GM21381 (cell line): ENCODE results near the gene ACAP2.
"Not testable (repeated sequence)": the region's sequence is repeated elsewhere in the genome, so short reads cannot be mapped to it uniquely, and the experiment has no call there.

ENCODE experiments used
- ATAC-seq: cut with Tn5 transposase; IDR thresholded peaks from one replicate; pipeline ENCODE4 v1.9.1; 2021; ENCODE audit warnings: mild to moderate bottlenecking, moderate library complexity; ENCODE audit not compliant: unreplicated experiment

ACAP2 gene

DNA sequence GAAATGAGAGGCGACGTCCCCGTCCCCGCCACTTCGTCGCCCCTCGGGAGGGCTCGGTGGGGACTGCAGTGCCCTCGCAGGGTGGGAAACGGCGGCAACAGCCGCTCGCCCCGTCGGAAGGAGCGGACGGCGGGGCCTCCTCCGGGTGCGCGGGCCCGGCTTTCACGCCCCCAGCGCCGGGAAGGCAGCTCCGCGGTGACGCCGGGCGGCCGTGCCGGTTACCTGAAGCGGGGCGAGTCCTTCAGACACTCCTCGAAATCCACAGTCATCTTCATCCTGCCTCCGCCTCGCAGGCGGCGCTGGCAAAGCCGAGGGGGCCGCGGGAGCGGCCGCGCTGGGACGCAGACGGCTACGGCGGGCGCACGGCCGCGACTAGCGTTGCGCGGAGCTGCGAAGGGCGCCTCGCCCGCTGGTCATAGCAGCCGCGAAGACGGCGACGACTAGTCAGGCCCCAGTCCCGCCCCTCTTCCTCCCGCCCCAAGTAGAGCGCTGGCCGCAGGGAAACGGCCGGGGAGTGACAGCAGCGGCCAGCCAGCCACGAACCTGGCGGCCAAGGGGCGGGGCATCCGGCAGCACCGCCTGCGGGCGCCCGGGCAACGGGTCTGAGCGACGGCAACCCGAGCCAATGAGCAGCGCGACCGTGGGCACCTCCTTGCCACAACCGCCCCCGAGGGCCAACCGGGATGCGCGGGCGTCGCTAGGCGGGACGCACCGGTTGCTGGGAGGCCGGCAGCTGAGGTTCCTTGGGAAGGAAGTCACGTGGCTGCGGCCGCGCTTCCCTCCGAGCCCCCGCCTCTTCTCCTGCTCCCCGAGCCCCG lies at the start of gene ACAP2:
TSS of gene ACAP2 (minus strand) at position 448 of the 818 bp plus-strand sequence. CDS start at position 275, 173 bp downstream.
- ATAC-seq = peak; percentile 93

- no peak for ATAC-seq
These were observed 32.8 kb upstream of the ACAP2 start for GRCh38 chr3:195475614-195476013.

DNA sequence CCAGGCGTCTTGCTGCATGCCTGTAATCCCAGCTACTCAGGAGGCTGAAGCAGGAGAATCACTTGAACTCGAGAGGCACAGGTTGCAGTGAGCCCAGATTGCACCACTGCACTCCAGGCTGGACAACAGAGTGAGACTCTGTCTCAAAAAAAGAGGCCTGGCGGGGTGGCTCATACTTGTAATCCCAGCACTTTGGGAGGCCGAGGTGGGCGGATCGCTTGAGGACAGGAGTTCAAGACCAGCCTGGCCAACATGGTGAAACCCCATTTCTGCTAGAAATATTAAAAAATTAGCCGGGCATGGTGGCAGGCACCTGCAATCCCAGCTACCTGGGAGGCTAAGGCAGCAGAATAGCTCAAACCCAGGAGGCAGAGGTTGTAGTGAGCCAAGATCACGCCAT lies 32.3 kb upstream of the ACAP2 start:
- ATAC-seq = not testable (repeated sequence)

GRCh38 chr3:195468841-195469240 lies 26.0 kb upstream of the ACAP2 start:
- no peak for ATAC-seq

DNA sequence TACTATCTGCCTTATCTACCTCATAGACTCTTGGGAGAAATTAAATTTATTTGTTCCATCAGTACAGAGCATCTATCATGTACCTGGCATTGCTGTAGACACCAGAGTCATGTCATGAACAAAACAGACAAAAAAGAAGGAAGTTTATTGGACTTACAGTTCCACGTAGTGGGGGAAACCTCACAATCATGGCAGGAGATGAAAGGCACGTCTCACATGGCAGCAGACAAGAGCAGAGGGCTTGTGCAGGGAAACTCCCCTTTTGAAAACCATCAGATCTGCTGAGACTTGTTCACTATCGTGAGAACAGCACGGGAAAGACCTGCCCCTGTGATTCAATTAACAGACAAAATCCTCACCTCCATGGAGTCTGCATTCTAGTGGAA lies 25.6 kb upstream of the ACAP2 start:
- ATAC-seq = no peak

DNA sequence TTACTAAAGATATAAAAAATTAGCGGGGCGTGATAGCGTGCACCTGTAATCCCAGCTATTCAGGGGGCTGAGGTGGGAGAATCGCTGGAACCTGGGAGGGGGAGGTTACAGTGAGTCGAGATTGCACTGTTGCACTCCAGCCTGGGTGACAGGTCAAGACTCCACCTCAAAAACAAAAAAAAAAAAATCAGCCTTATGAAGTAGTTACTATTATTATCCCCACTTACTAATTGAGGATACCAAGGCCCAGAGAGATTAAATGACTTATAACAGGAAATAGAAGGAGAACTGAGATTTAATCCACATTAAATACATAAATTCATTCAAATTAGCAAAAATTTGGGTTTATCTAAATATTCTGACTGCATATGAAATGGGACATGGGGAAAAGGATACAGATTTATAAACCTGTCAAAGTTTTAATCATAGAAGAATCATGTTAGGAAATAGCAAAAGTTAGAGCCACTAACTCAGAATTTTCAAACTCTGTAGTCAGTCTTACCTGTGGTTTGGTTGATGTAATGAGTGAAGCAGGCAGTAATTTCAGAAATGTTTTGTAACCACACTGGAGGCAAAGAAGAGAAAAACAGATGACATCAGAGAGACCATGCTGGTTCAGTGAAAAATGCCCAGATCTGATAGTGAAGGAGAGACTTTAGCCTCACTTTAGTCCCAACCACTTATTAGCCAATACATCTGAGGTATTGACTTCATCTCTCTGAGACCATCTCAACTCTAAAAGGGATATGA lies 25.0 kb upstream of the ACAP2 start:
- ATAC-seq = no peak

DNA sequence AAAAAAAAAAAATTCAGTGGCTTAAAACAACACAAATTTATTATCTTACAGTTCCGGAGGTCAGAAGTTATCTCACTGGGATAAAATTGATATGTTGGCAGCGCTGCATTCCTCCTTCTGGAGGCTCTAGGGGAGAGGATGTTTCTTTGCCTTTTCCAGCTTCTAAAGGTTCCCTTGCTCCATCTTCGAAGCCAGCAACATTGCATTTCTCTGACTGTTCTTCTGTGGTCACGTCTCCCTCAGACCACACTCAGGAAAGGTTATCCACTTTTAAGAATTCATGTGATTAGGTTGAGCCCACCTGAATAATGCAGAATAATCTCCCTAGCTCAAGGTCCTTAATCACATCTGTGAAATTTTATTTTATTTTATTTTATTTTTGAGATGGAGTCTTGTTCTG lies 23.4 kb upstream of the ACAP2 start:
- no peak for ATAC-seq

DNA sequence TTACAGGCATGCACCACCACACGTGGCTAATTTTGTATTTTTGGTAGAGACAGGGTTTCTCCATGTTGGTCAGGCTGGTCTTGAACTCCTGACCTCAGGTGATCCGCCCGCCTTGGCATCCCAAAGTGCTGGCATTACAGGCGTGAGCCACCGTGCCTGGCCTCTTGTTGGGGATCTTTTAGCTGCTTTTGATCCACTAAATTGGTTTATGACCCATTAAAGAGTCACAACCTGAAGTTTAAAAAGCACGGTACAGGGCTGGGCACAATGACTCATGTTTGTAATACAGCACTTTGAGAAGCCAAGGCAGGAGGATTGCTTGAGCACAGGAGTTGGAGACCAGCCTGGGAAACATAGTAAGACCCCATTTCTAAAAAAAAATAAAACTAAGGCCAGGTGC lies 20.1 kb upstream of the ACAP2 start:
- ATAC-seq = not testable (repeated sequence)

DNA sequence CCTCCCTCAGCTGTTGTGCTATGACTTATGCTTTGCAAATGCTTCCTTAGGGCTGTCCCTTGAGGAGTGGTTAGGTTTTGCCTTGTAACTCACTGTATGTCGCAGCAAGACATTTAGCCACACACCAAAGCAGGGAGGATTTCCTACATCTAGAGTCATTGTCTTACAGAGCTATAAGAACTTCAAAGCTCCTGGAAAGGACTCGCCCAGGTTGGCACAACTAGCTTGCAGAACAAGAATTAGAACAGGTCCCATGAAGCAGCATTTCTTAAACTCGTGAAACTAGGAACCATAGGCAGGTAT lies 19.4 kb upstream of the ACAP2 start:
- no peak for ATAC-seq

DNA sequence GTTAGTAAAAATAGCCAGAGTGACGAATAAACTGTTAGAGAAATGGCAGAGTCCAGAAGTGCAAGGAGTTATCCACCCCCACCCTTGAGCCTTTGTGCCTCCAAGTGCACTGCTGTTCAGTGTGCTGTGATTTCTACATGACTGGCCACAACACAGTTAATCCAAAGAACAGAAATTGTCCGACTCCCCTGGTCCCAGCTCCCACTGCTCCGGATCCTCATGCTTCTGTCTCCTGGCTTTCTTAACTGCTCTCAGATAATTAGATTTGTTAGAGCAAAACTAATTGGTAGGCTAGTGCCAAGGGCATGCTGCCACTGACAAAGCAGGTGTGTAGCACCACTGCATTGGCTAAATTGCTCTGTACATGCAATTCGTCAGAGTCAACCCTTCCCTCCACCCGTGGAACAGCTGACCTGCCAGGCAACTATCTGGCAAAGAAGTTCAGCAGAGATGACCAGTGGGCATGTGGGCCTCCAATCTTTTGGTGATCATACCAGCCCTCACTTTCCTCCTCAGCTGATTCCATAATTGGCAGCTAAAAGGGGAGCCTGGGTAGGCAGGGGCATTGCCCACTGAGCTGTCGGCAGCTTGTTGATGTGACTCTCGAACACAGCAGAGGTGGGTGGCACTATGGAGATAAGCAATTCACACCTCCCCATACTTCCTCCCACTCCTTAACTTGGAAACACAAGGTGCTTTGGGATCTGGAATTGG lies 18.9 kb upstream of the ACAP2 start:
- ATAC-seq = no peak

GRCh38 chr3:195460091-195460713 lies 17.4 kb upstream of the ACAP2 start:
- no peak for ATAC-seq

DNA sequence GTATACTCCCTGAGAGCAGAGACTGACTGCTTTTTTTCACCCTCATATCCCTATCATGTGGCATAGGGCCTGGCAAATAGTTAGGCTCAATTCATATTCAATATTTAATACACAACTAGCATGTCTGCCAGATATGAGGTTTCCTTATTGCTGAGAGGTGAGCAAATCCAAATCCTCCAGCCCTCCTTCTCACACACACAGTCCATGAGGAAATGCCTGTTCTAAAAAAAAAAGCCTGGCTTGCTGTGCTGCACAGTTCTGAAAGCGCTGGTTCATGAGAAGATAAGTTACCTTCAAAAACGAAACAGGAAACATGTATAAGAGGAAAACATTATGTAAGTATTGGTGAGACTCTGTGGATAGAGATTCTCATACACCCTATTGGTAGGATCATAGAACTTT lies 15.5 kb upstream of the ACAP2 start:
- peak; percentile 84 for ATAC-seq

DNA sequence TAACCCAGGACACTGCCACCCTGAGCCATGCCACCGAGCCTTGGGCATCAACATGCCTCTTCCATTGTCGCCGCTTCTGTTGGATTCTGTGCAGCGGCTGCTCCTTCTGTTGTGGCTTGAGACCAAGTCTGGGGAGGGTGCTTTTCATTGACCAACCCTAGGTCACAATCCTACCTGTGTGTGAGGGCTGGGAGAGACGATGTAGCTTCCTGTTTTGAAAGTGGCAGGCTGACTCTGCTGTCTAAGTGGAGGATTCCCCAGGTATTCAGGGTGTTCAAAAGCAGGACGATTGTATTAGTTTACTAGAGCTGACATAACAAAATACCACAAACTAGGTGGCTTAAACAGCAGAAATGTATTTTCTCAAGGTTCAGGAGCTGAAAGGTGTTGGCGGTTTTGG lies 13.0 kb upstream of the ACAP2 start:
- no peak for ATAC-seq

- no peak for ATAC-seq
These were observed 10.4 kb upstream of the ACAP2 start for GRCh38 chr3:195453236-195453635.

- no peak for ATAC-seq
These were observed 8.7 kb upstream of the ACAP2 start for GRCh38 chr3:195451373-195452015.

DNA sequence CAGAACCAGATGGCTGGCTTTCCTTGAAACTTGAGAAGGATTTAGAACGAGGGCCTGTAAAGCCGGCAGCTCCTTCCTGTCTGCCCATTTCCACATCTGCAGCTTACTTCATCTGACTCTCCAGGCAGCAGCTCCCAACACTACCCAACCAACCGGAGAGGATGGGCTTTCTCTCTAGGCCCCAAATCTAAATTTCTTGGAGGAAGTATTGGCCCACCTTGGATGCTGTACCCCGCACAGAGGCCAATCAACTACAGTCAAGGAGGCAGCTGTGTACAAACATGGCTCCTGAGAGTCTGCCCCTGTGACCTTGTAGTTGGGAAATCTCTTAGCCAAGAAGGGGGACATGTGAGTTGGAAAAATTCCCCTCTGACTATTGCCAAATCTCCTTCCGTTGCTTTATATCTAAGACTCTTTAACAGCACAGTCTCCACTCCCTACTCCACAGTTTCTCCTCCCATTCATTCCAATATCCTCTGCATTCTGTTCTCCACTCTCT lies 8.0 kb upstream of the ACAP2 start:
- no peak for ATAC-seq

GRCh38 chr3:195448205-195448875 lies 5.5 kb upstream of the ACAP2 start:
- ATAC-seq = no peak

DNA sequence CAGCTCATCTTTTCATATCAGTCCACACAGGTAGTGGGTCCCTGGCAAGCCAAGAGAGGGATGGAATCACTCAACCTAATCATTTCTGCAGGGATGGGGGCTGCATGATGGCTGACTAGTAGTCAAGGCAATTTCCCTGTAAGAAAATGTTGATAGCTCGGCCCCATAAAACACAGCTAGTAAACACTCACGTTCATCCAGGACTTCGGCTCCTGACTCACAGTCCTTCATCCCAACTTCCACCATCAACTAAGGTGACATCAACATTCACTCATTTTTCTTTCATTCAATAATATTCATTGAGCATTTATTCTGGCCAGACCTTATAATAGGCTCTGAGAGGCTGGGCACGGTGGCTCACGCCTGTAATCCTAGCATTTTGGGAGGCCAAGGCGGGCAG lies 4.4 kb upstream of the ACAP2 start:
- no peak for ATAC-seq

DNA sequence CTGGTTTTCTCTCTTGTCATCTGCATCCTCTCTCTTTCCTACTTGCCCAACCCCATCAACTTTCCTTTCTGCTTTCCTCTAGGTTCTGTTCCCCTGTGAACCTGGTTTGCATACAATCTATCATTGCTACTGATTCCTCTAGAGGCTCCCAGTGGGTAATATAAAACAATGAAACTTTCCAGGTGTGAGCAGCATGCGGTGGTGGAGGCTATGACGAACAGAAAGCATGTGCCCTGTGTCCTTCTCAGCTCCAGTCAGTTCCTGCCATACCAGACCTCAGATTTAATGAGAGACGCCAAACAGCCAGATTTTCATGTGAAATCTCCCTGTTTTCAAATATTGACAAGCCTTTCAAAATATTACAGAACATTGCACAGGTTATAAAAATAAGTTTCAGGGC lies 3.5 kb upstream of the ACAP2 start:
- ATAC-seq = no peak

GRCh38 chr3:195445885-195446284 lies 3.1 kb upstream of the ACAP2 start:
- ATAC-seq = no peak
